ENCODE measurements around the gene CTNND2.

Gene CTNND2

GRCh38 chr5:11064763-11065450 lies 839.3 kb downstream of the CTNND2 start:
- no peak for DNase-seq

- no peak for DNase-seq
Measured at GRCh38 chr5:11062397-11062796, 841.8 kb downstream of the CTNND2 start.

- no peak for DNase-seq
Measured at GRCh38 chr5:11056560-11056959, 847.7 kb downstream of the CTNND2 start.

- no peak for DNase-seq
Measured at GRCh38 chr5:11054014-11054413, 850.2 kb downstream of the CTNND2 start.

GRCh38 chr5:11052871-11053270 lies 851.4 kb downstream of the CTNND2 start:
- no peak for DNase-seq

- DNase-seq = no peak
Measured at GRCh38 chr5:11050596-11051304, 853.5 kb downstream of the CTNND2 start.

DNA sequence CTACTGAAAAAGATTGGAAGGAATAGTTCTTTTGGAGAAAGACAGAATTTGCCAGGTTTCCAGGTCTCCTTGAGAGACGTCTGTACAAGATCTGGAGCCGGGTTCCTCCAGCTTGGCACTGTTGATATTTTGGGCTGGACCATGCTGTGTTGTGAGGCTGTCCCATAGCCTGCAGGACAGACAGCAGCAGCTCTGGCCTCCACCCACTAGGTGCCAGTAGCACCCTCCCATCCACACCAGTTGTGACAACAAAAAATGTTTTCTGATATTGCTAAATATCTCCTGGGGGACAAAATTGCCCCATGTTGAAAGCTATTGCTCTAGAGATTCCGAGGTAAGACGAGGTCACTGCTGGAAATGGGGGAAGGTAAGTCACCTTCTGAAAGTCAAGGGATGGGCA lies 855.5 kb downstream of the CTNND2 start:
- DNase-seq = no peak

- no peak for DNase-seq
Measured at GRCh38 chr5:11047625-11048024, 856.6 kb downstream of the CTNND2 start.

- no peak for DNase-seq
Measured at GRCh38 chr5:11047030-11047429, 857.2 kb downstream of the CTNND2 start.

GRCh38 chr5:11046160-11046559 lies 858.1 kb downstream of the CTNND2 start:
- no peak for DNase-seq

- DNase-seq = no peak
Measured at GRCh38 chr5:11045411-11045810, 858.8 kb downstream of the CTNND2 start.

- DNase-seq = no peak
Measured at GRCh38 chr5:11044581-11044980, 859.7 kb downstream of the CTNND2 start.

- no peak for DNase-seq
Measured at GRCh38 chr5:11043881-11044280, 860.4 kb downstream of the CTNND2 start.

DNA sequence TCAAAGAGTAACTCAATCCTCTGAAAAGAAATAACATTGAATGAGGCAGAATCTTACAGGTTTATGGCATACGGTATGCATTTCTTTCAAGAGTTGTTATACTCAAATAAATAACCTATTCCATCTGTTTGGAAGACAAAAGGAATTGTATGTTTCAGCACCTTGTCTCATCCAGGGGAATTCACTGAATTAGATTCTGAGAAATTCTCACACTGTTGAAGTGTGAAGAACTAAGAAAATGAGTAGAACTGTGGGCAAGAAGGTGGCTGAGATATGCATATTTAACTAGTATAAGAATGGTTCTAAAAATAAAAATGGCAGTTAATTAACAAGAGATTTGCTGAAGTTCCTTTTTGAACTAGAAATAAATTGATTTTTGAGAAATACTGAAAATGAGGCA lies 863.9 kb downstream of the CTNND2 start:
- no peak for DNase-seq

DNA sequence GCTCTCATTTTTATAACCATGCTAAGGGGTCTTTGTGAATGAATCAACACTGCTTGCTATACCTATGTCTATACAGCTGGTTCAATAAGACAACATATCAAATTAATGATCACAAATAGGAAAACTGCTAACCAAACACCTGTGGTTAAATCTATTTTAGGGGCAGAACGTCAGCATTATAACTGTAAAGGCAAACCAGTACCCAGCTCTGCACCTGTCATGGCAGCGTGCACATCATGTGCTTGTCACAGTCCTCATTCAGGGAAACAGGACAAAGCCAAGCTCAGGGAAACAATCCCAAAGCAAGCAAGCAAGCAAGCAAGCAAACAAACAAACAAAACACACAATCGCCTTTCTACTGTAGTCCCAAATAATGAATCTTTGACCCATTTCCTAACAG lies 865.5 kb downstream of the CTNND2 start:
- no peak for DNase-seq

- DNase-seq = no peak
Measured at GRCh38 chr5:11037941-11038340, 866.3 kb downstream of the CTNND2 start.

DNA sequence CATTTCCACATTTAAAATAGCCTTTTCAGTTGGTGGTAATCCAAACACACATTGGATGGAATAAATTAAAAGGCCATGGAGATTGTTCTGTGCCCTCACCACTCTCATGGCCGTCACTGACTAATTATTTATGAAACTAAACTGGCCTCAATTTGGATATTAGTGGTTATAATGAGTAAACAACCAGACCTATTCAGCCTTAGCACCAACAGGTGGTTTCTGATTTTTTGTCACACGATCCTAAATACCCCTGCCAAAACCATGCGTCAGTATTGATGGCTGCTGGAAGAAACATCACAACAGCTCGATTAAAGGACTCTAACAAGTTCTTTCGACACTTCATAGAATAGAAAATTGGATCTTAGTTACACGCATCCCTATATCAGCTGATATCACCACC lies 867.2 kb downstream of the CTNND2 start:
- DNase-seq = no peak

DNA sequence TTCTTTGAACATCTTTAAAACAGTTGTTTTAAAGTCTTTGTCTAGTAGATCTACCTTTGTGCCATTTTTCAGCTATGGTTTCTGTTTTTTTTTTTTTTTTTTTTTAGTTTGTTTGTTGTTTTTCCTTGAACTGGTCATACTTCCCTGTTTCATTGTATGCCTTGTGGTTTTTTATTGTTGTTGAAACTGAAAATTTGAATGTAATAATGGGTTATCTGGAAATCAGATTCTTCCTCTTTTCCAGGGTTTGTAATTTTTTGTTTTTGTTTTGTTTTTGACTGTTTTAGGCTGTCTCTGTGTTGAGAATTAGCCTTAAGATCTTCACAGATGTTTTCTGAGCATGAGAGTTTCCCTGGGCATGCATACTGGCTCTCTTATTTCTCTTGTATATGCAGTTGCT lies 873.6 kb downstream of the CTNND2 start:
- DNase-seq = no peak

DNA sequence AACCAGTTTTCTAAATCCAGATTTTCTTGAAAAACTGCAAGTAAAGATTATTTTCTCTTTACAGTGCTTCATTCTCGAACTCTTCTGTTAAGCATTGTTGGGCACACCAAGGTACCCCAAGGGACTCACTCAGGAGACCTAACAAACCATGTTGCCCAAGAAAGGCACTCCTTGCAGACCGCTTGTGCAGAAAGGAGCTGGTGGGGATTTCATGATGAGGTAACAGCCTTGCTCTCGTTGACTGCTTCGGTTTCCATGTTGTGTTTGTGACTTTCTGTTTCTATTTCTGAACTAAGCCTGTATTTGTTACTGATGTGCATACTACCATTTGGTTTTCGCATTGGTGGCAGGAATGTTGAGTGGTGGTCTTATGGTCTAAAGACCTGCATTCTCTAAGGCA lies 876.6 kb downstream of the CTNND2 start:
- no peak for DNase-seq

- no peak for DNase-seq
Measured at GRCh38 chr5:11026543-11026942, 877.7 kb downstream of the CTNND2 start.

DNA sequence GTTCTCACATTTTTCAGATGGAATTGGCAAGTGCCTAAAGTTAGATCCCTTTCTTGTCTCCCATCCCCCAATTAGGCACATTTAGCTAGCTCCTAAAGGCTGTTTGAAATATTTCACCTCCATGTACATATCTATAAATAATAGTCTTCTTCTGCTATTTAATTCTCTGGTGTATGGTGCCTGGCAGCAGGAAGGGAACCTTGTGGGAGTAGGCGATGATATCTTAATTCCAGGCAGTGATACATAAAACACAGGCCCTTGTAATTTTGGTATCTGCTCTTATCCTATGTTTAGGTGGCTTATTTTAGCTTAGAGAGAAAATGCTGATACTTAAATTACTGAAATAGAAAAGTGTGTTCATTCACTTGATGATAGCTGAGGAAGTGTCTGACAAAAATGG lies 880.3 kb downstream of the CTNND2 start:
- no peak for DNase-seq

DNA sequence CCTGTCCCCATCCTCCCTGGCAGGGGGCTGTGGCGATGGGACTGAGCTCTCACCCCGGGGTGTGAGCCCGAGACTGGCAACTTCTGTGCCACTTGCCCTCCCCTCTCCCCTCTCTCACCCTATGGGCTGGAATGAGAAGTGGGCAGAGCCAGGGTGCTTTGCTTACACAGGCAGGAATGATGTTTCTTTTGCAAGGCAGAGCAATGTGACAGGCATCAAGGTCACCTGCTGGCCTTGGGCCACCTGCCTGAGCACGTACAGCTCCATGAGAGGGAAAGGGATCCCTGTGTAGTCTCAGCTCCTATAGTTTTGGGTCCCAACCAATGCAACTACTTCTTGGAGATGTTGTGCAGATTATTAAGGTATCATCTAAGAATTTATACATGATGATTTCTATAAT lies 890.5 kb downstream of the CTNND2 start:
- DNase-seq = no peak

DNA sequence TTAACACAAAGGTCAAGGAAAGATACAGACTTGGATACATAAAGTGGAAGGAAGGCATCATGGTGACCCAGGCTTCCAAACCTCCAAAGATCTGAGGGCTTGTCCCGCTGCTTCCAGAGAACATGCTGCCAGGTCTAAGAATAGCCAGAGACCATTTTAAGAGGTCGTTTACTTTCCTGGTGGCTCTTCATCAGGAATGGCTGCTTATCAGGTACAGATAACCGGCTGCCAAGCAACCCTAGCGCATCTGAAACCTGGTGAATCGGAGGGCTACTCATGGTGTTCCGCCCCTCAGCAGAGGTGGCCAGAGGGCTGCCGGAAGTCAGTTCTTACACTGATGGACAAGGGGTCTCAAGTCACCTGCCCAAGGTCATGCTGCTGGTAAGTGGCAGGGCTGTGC lies 892.0 kb downstream of the CTNND2 start:
- DNase-seq = no peak

DNA sequence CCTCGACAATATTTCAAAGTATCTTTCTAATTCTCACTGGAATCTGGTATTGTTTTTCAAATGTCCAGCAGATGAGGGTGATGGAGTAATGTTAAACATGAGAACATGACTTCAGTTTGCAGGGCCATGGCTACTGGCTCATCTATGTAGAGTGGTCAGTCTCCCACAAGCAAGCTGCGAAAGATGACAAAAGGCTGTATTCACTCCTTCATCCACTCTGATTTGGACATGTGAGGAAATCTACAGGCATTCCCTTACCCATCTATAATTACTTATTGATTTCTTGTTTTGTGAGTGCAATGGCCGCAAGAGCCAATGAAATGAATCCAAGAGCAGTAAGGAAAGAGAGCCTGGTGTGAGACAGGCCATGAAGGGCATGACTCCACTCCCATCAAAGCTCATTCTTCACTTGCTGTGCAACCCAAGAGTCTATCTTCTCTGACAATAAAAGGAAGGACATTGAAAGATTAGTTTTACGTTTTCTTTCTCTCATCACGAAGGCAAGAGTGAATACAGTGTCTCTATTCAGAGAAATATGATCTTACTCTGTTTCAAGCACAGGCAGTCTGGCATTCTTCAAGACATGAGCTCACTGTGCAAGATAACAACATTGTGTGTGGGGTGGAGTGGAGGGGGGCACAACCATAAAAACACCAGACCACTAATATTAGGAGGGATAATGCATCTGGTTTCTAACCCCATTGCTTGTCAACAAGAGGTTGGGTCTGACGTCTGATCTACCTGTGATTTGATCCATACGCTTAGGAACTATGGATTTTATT lies 893.6 kb downstream of the CTNND2 start:
- no peak for DNase-seq
